Measurements from ENCODE around the gene P2RX7.

DNA sequence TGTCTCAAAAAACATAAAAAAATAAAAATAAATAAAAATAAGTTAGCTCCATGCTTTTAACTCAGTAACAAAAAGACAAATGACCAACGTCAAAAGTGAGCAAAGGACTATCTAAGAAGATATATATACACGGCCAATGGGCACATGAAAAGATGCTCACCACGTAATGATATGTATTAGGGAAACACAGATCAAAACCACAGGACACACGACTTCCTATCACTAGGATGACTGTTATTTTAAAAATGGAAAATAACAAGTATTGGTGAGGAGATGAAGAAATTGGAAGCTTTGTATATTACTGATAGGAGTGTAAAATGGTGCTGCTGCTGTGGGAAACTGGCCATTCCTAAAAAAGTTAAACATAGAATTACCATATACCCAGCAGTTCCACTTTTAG, 20.2 kb upstream of the P2RX7 start:
- TF ChIP-seq, protein P1, sequence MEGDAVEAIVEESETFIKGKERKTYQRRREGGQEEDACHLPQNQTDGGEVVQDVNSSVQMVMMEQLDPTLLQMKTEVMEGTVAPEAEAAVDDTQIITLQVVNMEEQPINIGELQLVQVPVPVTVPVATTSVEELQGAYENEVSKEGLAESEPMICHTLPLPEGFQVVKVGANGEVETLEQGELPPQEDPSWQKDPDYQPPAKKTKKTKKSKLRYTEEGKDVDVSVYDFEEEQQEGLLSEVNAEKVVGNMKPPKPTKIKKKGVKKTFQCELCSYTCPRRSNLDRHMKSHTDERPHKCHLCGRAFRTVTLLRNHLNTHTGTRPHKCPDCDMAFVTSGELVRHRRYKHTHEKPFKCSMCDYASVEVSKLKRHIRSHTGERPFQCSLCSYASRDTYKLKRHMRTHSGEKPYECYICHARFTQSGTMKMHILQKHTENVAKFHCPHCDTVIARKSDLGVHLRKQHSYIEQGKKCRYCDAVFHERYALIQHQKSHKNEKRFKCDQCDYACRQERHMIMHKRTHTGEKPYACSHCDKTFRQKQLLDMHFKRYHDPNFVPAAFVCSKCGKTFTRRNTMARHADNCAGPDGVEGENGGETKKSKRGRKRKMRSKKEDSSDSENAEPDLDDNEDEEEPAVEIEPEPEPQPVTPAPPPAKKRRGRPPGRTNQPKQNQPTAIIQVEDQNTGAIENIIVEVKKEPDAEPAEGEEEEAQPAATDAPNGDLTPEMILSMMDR (IDR thresholded peaks at IDR 0.05; ENCODE audit: low read length), result no peak
- no peak for TF ChIP-seq EZH2 (IDR thresholded peaks at IDR 0.05; ENCODE audit: borderline replicate concordance, low read length)

All from OCI-LY1 (cell line).